Measurements from ENCODE around the gene RETREG1.
"Not testable (repeated sequence)": the region's sequence is repeated elsewhere in the genome, so short reads cannot be mapped to it uniquely, and the experiment has no call there.

RETREG1 gene

GRCh38 chr5:16450163-16450562 lies 166.6 kb downstream of the RETREG1 start:
- no peaks in the 10 kb centered on the region for H4K20me1 ChIP-seq (ENCODE audit: insufficient read depth, low read length)
- H3K9me2 ChIP-seq (replicated peaks; ENCODE audit: insufficient read depth, low read length) = no peaks in the 10 kb centered on the region
- no peak overlapping the region for H3K9ac ChIP-seq (ENCODE audit: low read length)
- H3K27ac ChIP-seq (ENCODE audit: low read length) = no peak overlapping the region
- H3K36me3 ChIP-seq (replicated peaks; ENCODE audit: insufficient read depth, low read length) = peaks cover 20% of the 10 kb centered on the region
- peaks cover 21% of the 10 kb centered on the region for H3K79me2 ChIP-seq (ENCODE audit: low read length)
- H2AFZ ChIP-seq (ENCODE audit: low read length) = no peak overlapping the region
- no peak overlapping the region for H3K4me3 ChIP-seq (ENCODE audit: low read length)
- H3K4me1 ChIP-seq (ENCODE audit: low read length) = 0 out of 2 replicates have a peak, but pooled peaks cover 5% of the 10 kb centered on the region
- H3K9me3 ChIP-seq (replicated peaks; ENCODE audit: insufficient read depth, low read length) = no peaks in the 10 kb centered on the region
- no peaks in the 10 kb centered on the region for H3K27me3 ChIP-seq (replicated peaks; ENCODE audit: insufficient read depth, low read length)
- no peak for TF ChIP-seq EZH2 (optimal IDR thresholded peaks at IDR 0.05; ENCODE audit: low read depth, low read length)
- TF ChIP-seq EZH2phosphoT487 (IDR thresholded peaks at IDR 0.05; ENCODE audit: low read length) = no peak
- TF ChIP-seq CTCF (IDR thresholded peaks at IDR 0.05; ENCODE audit: low read length) = no peak
- no peaks in the 10 kb centered on the region for H3F3A ChIP-seq (ENCODE audit: insufficient read depth, low read length)
- no peak for DNase-seq
- H3K4me2 ChIP-seq (ENCODE audit: low read depth, low read length) = no peak overlapping the region

GRCh38 chr5:16446993-16447392 lies 169.8 kb downstream of the RETREG1 start:
- Histone ChIP-seq H3K4me2 (ENCODE audit: low read depth, low read length) (no peak overlapping the region), H4K20me1 (ENCODE audit: insufficient read depth, low read length) (no peaks in the 10 kb centered on the region), H3F3A (ENCODE audit: insufficient read depth, low read length) (no peaks in the 10 kb centered on the region; the same call in 1 of the 2 replicates), H3K9me2 (replicated peaks; ENCODE audit: insufficient read depth, low read length) (no peaks in the 10 kb centered on the region), H3K79me2 (ENCODE audit: low read length) (no peaks in the 10 kb centered on the region), H3K9me3 (replicated peaks; ENCODE audit: insufficient read depth, low read length) (no peaks in the 10 kb centered on the region), H3K4me1 (ENCODE audit: low read length) (0 out of 2 replicates have a peak, but pooled peaks cover 5% of the 10 kb centered on the region), H3K9ac (ENCODE audit: low read length) (no peak overlapping the region), H3K27ac (ENCODE audit: low read length) (no peak overlapping the region), H3K4me3 (ENCODE audit: low read length) (no peak overlapping the region), H3K27me3 (replicated peaks; ENCODE audit: insufficient read depth, low read length) (no peaks in the 10 kb centered on the region), H2AFZ (ENCODE audit: low read length) (no peak overlapping the region), H3K36me3 (replicated peaks; ENCODE audit: insufficient read depth, low read length) (peaks cover 12% of the 10 kb centered on the region; the same call in 1 of the 2 replicates)
- TF ChIP-seq CTCF (IDR thresholded peaks at IDR 0.05; ENCODE audit: low read length) (no peak), EZH2 (optimal IDR thresholded peaks at IDR 0.05; ENCODE audit: low read depth, low read length) (no peak), EZH2phosphoT487 (IDR thresholded peaks at IDR 0.05; ENCODE audit: low read length) (no peak)
- no peak for DNase-seq

GRCh38 chr5:16437977-16438376 lies 178.8 kb downstream of the RETREG1 start:
- Histone ChIP-seq H3K79me2 (ENCODE audit: low read length) (no peaks in the 10 kb centered on the region), H2AFZ (ENCODE audit: low read length) (no peak overlapping the region), H4K20me1 (ENCODE audit: insufficient read depth, low read length) (no peaks in the 10 kb centered on the region), H3K4me1 (ENCODE audit: low read length) (no peaks in the 10 kb centered on the region), H3F3A (ENCODE audit: insufficient read depth, low read length) (no peaks in the 10 kb centered on the region), H3K27ac (ENCODE audit: low read length) (no peak overlapping the region), H3K9ac (ENCODE audit: low read length) (no peak overlapping the region), H3K9me2 (replicated peaks; ENCODE audit: insufficient read depth, low read length) (no peaks in the 10 kb centered on the region), H3K4me2 (ENCODE audit: low read depth, low read length) (no peak overlapping the region), H3K9me3 (replicated peaks; ENCODE audit: insufficient read depth, low read length) (no peaks in the 10 kb centered on the region), H3K36me3 (replicated peaks; ENCODE audit: insufficient read depth, low read length) (no peaks in the 10 kb centered on the region), H3K4me3 (ENCODE audit: low read length) (no peak overlapping the region), H3K27me3 (replicated peaks; ENCODE audit: insufficient read depth, low read length) (no peaks in the 10 kb centered on the region)
- no peak for DNase-seq
- TF ChIP-seq CTCF (IDR thresholded peaks at IDR 0.05; ENCODE audit: low read length) = 0 out of 2 replicates have a peak, but pooled peaks have one; percentile 9
- TF ChIP-seq EZH2phosphoT487 (IDR thresholded peaks at IDR 0.05; ENCODE audit: low read length) = no peak

GRCh38 chr5:16436065-16436682 lies 180.6 kb downstream of the RETREG1 start:
- not testable (repeated sequence) for H3K4me3 ChIP-seq (ENCODE audit: low read length); H3K27me3 ChIP-seq (replicated peaks; ENCODE audit: insufficient read depth, low read length); H4K20me1 ChIP-seq (ENCODE audit: insufficient read depth, low read length); H2AFZ ChIP-seq (ENCODE audit: low read length); H3K4me1 ChIP-seq (ENCODE audit: low read length); H3K79me2 ChIP-seq (ENCODE audit: low read length); H3K9me2 ChIP-seq (replicated peaks; ENCODE audit: insufficient read depth, low read length); DNase-seq; H3K9me3 ChIP-seq (replicated peaks; ENCODE audit: insufficient read depth, low read length); H3K27ac ChIP-seq (ENCODE audit: low read length); H3F3A ChIP-seq (ENCODE audit: insufficient read depth, low read length); H3K4me2 ChIP-seq (ENCODE audit: low read depth, low read length); H3K9ac ChIP-seq (ENCODE audit: low read length); H3K36me3 ChIP-seq (replicated peaks; ENCODE audit: insufficient read depth, low read length)
